Fibroblast of the conjunctiva (primary cell): ENCODE results near the gene PSPH.
"Not testable (repeated sequence)": the region's sequence is repeated elsewhere in the genome, so short reads cannot be mapped to it uniquely, and the experiment has no call there.

Source experiments
- DNase-seq: peaks from one replicate; pipeline ENCODE4 v3.0.0-alpha.2; 2010; ENCODE audit warnings: low read depth

PSPH gene

DNA sequence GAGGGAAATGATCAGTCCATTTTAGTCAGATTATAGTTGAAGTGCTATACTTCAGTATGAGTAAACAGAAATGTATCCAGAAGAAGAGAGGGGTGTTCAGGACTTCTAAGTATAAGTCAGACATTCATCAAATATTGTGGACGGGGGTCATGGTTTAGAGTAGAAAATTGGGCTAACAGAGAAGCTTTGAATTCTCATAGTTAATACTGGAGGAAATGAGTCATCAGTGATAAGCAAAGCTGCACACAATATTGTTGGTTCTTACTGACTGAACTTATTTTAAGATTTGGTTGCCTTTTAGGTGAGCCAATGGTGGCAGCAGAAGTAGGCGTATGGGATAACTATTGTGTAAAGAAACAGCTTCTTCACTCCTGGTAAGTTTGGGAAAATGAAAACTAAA lies 11.1 kb upstream of the PSPH start:
- DNase-seq, result no peak

DNA sequence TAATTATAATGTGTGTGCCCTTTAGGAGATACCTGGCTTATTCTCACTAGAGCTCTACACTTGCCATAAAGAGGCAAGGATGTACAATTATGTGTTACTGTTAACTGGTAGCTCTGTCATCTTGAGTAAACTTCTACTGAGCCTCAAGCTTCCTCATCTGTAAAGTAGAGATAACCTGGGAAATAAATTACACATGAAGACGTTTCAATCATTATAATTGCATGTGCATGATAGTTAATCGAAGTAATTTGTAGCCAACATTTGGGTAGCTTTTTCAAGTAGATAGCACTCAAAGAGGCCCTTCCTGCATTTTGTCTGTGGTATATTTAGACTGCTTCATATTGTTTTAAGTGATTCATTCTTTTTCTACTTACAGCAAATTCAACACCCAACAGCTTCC lies 2.7 kb upstream of the PSPH start:
- DNase-seq, result no peak

DNA sequence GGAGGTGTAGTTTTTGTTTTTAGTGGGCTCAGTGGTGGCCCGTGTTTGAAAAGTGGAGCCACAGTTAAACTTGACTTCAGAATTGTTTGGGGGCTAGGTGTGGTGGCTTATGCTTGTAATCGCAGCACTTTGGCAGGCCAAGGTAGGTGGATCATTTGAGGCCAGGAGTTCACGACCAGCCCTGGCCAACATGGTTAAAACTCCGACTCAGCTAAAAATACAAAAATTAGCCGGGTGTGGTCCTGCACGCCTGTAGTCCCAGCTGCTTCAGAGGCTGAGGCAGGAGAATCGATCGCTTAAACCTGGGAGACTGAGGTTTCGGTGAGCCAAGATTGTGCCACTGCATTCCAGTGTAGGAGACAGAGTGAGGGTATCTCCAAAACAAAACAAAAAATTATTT lies 2.1 kb upstream of the PSPH start:
- no peak for DNase-seq

DNA sequence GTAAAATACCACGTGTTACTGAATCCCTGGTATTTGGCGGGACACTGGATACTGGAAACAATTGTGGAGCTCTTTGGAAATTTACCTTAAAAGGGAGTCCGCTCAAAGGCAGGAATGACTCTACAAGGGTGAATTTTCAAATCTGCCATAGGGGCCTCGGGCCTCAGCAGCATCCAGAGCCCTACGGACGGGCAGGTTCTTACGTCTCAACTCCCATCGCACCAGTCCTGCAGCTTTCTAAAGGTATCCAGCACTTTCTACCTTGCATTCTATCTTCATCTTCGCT lies 248 bp downstream of the PSPH start:
- no peak for DNase-seq

DNA sequence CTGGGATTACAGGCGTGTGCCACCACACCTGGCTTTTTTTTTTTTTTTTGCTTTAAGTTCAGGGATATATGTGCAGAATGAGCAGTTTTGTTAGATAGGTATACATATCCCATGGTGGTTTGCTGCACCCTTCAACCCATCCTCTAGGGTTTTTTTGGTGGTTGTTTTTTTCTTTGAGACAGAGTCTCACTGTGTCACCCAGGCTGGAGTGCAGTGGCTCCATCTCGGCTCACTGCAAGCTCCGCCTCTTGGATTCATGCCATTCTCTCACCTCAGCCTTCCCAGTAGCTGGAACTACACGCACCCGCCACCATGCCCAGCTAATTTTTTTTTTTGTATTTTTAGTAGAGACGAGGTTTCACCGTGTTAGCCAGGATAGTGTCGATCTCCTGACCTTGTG lies 2.5 kb downstream of the PSPH start:
- DNase-seq, result not testable (repeated sequence)

DNA sequence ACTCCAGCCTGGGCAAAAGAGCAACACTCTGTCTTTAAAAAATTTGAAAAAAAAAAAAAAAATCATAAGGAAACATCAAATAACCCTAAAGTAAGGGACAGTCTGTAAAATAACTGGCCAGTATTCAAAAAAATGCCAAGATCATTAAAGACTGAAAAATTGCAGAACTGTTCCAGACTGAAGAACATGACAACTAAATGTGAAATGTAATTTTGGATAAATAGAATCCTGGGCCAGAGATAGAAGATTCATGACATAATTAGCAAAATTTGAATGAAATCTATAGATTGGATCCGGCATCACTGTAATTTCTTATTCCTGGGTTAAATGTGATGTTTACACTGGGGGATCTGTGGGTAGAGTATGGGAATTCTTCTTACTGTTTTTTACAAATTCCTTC lies 3.0 kb downstream of the PSPH start:
- DNase-seq, result no peak

DNA sequence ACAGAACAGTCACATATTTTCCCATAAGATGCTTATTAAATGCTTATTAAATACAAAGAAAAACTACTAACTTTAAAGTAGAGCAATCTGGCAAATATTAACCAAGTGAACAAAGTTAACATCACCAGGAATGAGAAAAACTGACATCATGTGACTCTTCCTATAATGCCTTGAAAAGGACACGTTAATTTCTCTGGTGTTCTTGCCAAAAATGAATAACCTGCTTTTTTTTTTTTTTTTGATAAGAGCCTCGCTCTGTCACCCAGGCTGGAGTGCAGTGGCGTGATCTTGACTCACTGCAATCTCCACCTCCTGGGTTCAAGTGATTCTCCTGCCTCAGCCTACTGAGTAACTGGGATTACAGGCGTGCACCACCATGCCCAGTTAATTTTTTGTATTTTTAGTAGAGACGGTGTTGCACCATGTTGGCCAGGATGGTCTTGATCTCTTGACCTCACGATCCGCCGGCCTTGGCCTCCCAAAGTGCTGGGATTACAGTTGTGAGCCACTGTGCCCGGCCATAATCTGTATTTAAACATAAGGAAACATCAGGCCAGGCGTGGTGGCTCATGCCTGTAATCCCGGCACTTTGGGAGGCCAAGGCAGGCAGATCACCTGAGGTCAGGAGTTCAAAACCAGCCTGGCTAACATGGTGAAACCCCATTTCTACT lies 3.7 kb downstream of the PSPH start:
- not testable (repeated sequence) for DNase-seq

DNA sequence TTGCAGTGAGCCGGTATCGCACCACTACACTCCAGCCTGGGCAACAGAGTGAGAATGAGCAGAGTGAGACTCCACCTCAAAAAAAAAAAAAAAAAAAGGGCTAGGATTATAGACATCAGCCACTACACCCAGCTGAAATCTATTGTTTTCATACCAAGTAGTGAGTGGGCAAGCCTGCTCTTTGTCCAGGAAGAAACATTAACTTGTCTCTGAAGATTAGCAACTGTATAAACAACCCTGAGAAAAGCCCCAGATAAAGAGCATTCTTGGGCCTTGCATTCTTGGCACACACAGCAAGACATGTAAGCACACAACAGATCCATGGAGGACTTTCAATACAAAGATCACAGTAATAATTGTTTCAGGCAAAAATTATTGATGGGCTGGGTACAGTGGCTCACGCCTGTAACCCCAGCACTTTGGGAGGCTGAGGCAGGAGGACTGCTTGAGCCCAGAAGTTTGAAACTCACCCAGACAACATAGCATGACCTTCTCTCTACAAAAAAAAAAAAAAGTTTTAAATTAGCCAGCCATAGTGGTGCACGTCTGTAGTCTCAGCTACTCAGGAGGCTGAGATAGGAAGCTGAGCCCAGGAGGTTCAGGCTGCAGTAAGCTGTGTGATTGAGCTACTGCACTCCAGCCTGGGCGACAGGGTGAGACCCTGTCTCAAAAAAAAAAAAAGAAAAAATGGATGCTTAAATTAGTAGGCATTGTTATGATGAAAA lies 4.4 kb downstream of the PSPH start:
- peak; percentile 64 for DNase-seq

DNA sequence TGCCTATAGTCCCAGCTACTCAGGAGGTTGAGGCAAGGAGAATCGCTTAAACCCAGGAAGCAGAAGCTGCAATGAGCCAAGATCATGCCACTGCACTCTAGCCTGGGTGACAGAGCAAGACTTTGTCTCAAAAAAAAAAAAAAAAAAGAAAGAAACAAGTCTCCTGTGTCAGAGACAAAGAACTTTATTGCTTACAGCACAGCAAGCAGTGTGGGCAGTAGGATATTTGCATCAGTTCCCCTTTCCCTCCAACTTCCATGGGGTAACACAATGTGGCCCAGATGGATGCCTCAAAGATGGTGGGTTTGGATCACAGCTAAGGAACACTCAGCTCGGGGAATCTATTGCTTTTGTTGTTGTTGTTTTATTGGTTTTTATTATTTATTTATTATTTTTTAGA lies 5.5 kb downstream of the PSPH start:
- DNase-seq, result not testable (repeated sequence)

DNA sequence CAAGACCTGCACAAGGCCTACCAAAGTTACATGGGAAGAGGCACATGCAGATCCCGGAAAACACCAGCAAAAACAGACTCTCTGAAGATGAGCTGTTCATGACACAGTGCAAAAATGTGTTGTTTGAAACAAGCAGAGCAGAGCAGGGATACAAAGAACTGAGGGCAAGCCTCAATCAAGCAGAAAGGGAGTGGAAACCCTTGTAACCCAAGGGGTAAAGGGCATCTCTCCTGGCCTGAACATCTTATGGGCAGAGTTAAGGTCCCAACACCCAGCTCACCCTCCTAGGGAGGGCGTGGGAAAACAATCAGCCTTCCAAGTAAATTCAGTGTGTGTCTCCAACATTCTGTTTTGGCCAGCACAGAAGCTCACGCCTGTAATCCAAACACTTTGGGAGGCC lies 10.5 kb downstream of the PSPH start:
- DNase-seq, result no peak

DNA sequence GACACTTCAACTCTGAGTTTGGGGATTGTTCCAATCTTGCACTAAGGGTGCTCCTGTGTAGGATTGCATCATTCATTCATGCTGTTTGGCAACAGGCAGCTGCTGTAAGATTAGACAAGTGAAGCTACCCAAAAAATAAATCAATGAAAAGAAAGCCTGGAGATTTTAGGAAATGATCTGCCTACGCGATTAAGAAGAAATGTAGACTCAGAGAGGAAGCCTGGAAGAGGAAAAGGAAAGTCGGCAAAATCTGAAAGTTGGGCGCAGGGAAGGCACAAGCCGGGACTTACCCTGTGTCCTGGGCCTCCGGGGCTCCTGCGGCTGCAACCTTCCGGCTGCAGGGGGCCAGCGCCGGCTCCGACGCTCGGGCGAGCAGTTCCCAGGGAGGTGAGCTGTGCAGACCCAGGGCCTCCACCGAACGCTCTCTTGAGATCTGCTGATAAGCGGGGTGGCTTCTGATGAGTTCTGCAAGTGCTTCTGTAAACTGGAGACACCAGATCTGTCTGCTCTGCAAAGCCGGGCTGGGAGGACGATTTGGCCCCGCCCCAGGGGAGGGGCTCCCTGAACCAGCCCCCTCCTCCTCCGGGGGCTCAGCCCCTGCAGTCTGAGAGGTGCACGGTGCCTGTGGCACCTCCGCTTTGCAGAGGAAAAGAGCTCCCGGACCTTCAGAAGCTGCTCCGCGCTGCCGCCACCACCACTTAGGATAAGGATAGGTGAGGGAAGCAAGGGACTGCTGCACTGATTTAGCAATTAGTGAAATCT lies 17.4 kb downstream of the PSPH start:
- peak; percentile 53 for DNase-seq

DNA sequence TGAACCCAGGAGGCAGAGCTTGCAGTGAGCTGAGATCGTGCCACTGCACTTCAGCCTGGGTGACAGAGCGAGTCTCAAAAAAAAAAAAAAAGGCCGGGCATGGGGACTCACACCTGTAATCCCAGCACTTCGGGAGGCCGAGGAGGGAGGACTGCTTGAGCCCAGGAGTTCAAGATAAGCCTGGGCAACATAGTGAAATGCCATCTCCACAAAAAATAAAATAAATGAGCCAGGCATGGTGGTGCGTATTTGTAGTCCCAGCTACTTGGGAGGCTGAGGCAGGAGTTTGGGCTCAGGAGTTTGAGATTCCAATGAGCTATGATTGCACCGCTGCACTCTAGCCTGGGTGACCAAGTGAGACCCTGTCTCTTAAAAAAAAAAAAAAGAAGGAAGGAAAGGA lies 18.7 kb downstream of the PSPH start:
- not testable (repeated sequence) for DNase-seq

DNA sequence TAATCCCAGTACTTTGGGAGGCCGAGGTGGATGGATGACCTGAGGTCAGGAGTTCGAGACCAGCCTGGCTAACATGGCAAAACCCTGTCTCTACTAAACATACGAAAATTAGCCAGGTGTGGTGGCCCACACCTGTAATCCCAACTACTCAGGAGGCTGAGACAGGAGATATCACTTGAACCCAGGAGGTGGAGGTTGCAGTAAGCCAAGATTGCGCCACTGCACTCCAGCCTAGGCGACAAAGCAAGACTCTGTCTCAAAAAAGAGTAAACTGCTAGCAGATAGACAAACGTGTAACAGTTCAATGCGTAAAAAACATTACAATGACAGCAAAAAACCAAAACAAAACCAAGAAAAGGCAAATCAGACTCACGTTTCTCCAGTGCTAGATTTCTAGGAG lies 19.7 kb downstream of the PSPH start:
- DNase-seq, result not testable (repeated sequence)

DNA sequence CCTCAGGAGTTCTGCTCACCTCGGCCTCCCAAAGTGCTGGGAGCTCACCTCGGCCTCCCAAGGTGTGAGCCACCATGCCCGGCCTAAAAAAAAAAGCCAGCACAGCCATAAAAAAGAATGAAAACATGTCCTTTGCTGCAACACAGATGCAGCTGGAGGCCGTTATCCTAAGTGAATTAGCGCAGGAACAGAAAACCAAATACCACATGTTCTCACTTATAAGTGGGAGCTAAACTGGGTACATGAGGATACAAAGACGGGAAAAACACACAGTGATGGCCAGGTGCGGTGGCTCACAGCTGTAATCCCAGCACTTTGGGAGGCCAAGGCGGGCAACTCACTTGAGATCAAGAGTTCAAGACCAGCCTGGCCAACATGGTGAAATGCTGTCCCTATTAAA lies 20.9 kb downstream of the PSPH start:
- no peak for DNase-seq

DNA sequence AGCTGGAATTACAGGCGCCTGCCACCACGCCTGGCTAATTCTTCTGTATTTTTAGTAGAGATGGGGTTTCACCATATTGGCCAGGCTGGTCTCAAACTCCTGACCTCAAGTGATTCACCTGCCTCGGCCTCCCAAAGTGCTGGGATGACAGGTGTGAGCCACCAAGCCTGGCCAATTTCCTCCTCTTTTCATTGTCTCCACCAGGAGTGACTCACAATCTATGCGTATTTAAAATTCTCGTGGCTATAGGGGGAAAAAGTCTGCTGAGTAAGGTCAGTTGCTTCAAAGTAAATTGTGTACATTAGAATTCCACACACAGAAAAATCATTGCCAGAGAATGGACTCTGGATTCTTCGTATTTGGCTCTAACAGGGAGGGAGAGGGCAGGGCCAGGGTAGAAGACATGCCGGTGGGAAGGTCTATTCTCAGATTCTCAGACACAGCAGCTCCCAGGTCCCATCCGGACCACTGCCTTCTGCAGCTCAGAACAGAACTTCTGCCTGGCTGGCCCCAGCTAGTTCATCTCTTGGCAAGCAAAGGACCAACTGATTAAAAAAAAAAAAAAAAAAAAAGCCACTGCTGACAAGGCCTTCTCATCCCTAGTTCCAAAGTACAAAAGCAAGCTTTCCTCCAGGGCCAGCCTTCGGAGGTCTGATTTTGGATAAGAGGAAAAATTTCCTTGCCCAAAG lies 22.2 kb downstream of the PSPH start:
- DNase-seq, result no peak

DNA sequence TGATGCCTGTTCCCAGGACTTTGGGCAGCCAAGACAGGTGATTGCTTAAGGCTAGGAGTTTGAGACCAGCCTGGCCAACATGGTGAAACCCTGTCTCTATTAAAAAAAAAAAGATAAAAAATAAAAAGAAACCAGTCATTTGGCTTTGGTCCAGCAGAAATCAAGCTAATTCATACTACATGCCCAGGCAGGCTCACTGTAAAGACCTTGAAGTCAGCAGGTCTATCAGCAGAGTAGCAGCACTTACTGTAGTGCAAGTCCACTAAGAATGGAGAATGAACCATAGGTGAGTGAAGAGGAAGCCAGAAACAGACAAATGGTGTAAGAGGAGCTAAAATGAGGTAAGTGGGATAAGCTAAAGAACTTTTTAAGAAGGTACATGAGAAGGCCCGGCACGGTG lies 24.7 kb downstream of the PSPH start:
- DNase-seq, result no peak

DNA sequence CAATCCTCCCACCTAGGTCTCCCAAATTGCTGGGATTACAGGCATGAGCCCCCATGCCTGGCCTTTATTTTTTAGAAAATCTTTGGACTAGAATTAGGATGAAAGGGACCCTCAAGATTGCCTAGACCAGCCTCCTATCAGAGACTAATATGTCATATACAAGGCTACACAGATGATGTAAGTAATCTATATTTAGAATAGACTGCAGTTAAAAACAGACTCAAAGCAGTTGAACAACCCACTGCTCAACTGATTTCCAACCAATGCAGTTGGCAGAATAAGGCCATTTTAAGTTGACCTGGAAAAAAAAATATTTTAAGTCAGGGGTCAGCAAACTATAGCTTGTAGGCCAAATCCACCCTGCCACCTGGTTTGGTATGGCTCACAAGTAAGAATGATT lies 27.7 kb downstream of the PSPH start:
- no peak for DNase-seq

DNA sequence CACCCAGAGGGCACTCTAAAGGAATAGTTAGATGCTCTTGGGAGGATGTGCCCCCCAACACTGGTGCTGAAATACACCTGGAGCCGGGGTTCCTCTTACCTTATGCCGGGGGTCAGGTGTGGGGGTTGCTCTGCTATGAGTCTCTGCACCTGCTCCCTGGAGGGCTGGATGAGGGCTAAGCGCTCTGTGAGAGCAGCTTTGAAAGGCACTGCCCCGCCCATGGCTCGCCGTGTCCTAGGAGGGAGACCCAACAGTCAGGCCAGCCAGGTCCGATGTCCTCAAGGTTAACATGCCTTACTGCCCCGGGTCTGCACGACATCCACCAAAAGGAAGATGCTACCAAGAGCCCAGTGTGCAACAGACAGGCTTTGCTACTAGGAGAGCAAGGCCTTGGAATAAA lies 31.7 kb downstream of the PSPH start:
- no peak for DNase-seq

DNA sequence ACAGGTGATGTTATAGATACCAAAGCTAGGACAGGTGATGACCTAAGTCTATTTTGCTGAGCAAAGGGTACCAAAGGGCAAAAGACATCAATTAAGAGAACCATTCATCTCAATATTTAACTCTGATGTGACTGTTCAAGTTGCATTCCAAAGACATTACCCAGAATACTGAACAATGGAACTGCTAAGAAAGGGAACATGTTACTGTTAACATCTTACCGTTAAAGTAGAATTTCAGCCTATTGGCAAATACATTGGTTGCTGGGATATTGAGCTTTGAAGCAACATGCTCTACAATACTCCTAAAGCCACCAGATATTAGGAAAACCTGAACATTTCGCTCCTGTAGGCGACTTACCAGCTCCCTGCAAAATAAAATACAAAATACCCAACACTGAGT lies 34.2 kb downstream of the PSPH start:
- DNase-seq, result not testable (repeated sequence)

DNA sequence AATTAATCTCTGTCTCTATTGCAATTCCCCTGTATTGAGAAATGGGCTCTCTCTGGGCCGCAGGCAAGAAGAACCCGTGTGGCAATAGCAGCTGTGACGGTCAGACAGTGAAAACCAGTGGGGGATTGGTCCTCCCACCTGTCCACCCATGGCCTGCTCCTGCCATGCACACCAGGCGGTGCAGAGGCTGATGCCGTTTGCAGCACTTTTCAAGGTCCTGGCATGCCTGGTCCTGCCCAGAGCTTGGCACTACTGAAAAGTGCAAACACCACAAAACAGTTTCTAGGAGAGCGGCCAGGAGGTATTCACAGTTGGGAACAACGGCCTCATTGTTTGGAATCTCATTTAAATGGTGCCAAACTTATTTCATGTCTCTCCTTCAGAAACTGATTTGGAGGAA lies 41.5 kb downstream of the PSPH start:
- DNase-seq, result no peak

DNA sequence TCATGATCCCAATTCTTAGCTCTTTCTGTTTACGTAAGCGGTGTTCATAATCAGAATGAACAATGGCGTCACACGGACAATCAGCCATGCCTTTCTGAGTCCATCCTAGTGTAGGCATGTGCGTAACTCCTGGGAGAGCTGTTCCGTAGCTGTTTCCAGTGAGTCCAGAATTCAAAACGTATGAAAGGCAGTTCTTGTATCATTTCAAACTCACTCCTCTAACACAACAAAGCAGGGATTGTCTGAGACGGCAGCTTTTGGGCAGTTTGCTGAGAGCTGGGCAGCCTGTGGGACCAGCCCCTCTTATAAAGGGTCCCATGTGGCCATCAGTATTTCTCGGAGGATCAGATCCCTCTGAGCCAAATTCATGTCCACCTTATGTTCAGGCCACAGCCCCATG lies 43.4 kb downstream of the PSPH start:
- no peak for DNase-seq

DNA sequence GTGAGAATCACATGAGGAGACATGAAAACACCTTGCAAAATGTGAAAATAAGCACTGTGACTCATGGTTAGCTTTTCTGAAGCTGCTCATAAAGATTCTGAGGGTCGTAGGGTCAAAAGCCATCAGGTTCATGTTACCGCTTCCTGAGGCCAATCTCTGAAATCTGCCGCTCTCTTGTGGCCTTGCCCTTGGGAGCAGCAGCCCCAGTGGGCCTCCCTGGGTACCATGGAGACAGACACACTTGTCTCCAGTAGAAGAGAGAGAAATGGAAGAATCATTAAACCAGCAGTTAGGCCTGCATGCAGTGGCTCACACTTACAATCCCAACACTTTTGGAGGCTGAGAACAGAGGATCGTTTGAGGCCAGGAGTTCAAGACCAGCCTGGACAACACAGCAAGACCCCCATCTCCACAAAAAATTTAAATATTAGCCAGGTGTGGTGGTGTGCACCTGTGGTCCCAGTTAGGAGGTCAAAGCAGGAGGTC lies 44.0 kb downstream of the PSPH start:
- DNase-seq, result no peak

DNA sequence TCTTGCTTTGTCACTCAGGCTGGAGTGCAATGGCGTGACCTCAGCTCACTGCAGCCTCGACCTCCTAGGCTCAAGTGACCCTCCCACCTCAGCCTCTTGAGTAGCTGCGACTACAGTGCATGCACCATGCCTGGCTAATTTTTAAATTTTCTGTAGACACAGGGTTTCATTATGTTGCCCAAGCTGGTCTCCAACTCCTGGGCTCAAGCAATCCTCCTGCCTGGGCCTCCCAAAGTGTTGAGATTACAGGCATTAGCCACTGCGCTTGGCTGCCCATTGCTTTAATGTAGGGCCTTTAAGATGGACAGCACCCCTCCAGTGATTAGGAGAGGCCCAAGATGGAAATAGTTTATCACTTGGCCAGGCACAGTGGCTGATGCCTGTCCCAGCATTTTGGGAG lies 47.5 kb downstream of the PSPH start:
- no peak for DNase-seq
